ENCODE measurements around the gene ORC3.

The ORC3 gene

GRCh38 chr6:87667032-87667431 is 77.1 kb downstream of the ORC3 start:
- Histone ChIP-seq H3K4me3 (ENCODE audit: low read depth in 1 of 2, low read length in 1 of 2) (no peak overlapping the region), H3K27me3 (no peaks in the 10 kb centered on the region), H3K27ac (no peak overlapping the region), H3K9me3 (no peaks in the 10 kb centered on the region), H3K4me1 (ENCODE audit: control insufficient read depth in 1 of 2, insufficient read depth in 1 of 2, low read depth in 1 of 2, low read length in 1 of 2) (peaks cover 16 to 24% of the 10 kb centered on the region in 2 experiments), H3K36me3 (peaks cover 13% of the 10 kb centered on the region)
- TF ChIP-seq, protein P1, sequence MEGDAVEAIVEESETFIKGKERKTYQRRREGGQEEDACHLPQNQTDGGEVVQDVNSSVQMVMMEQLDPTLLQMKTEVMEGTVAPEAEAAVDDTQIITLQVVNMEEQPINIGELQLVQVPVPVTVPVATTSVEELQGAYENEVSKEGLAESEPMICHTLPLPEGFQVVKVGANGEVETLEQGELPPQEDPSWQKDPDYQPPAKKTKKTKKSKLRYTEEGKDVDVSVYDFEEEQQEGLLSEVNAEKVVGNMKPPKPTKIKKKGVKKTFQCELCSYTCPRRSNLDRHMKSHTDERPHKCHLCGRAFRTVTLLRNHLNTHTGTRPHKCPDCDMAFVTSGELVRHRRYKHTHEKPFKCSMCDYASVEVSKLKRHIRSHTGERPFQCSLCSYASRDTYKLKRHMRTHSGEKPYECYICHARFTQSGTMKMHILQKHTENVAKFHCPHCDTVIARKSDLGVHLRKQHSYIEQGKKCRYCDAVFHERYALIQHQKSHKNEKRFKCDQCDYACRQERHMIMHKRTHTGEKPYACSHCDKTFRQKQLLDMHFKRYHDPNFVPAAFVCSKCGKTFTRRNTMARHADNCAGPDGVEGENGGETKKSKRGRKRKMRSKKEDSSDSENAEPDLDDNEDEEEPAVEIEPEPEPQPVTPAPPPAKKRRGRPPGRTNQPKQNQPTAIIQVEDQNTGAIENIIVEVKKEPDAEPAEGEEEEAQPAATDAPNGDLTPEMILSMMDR (IDR thresholded peaks at IDR 0.05): no peak

DNA sequence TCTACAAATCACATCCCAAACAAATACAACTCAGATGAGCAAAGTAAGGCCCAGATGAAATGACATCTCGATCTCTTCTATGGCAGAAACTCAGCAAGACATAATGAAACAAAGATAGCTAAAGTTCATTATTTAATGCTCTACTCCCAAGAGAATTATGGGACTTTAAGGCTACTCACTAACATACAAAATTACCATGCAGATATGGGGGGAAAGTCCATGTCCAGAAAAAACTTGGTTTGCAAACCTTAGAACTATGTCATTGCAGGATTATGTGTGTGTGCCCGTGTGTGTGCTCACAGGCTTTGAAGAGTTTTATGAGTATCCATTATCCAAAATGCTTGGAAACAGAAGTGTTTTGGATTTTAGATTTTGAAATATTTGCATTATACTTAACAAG is 78.1 kb downstream of the ORC3 start:
- Histone ChIP-seq H3K27me3 (no peaks in the 10 kb centered on the region), H3K4me1 (ENCODE audit: control insufficient read depth in 1 of 2, insufficient read depth in 1 of 2, low read depth in 1 of 2, low read length in 1 of 2) (peaks cover 25 to 33% of the 10 kb centered on the region in 2 experiments), H3K4me3 (ENCODE audit: low read depth in 1 of 2, low read length in 1 of 2) (no peak overlapping the region), H3K36me3 (peaks cover 19% of the 10 kb centered on the region), H3K9me3 (no peaks in the 10 kb centered on the region), H3K27ac (no peak overlapping the region)
- TF ChIP-seq, protein P1 (IDR thresholded peaks at IDR 0.05): no peak

- H3K27ac ChIP-seq: peak overlapping the region; percentile 83
- TF ChIP-seq, protein P1 (IDR thresholded peaks at IDR 0.05): no peak
- H3K36me3 ChIP-seq: peaks cover 30% of the 10 kb centered on the region
- H3K4me3 ChIP-seq (ENCODE audit: low read depth in 1 of 2, low read length in 1 of 2): no peak overlapping the region
- H3K4me1 ChIP-seq (ENCODE audit: control insufficient read depth in 1 of 2, insufficient read depth in 1 of 2, low read depth in 1 of 2, low read length in 1 of 2): peaks cover 25 to 33% of the 10 kb centered on the region in 2 experiments
- H3K9me3 ChIP-seq: no peaks in the 10 kb centered on the region
- H3K27me3 ChIP-seq: no peaks in the 10 kb centered on the region
Observed at GRCh38 chr6:87669051-87669450, 79.1 kb downstream of the ORC3 start.

DNA sequence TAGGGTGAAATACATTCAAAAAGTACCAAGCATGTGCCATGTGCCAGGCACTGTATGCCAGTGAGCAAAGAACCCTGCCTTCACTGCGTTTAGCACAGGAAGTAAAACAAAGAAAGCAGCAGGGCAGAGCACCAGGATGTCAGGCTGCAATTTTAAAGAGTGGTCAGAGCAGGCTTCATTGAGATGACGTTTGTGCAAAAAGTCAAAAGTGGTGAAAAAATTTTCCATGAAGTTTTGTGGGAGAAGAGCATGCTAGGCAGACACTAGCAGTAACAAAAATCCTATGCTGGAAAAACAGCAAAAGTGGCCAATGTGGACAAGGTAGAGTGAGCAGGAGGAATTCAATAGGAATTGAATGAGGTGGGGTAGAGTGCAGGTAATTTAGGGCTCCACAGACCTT is 80.8 kb downstream of the ORC3 start:
- Histone ChIP-seq H3K9me3 (no peaks in the 10 kb centered on the region), H3K27ac (peak overlapping the region; percentile 83), H3K4me1 (ENCODE audit: control insufficient read depth in 1 of 2, insufficient read depth in 1 of 2, low read depth in 1 of 2, low read length in 1 of 2) (peaks cover 32 to 39% of the 10 kb centered on the region in 2 experiments), H3K27me3 (no peaks in the 10 kb centered on the region), H3K36me3 (peaks cover 45% of the 10 kb centered on the region), H3K4me3 (ENCODE audit: low read depth in 1 of 2, low read length in 1 of 2) (no peak overlapping the region)
- TF ChIP-seq, protein P1 (IDR thresholded peaks at IDR 0.05): no peak

DNA sequence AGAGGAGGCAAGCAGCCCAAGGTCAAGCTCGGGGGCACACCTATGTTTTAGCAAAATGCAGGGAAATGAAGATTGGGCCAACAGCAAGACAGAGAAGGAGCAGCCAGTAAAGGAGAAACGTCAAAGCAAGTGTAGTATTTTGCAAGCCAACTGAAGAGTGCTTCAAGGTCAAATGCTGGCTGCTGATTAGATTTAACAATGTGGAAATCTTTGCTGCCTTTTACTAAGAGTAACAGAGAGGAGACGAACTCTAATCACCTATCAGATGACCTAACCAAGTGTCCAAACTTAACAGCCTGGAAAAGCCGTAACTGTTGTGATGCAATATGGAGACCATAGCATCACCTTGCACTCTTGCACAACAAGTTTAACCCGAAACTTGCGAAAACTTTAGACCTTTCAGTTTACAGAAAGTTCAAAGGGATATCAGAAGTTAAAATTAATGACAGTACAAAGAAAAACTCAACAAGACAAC is 81.7 kb downstream of the ORC3 start:
- peaks cover 54% of the 10 kb centered on the region for H3K36me3 ChIP-seq
- TF ChIP-seq, protein P1 (IDR thresholded peaks at IDR 0.05): no peak
- H3K4me3 ChIP-seq (ENCODE audit: low read depth in 1 of 2, low read length in 1 of 2): peak overlapping the region in 1 of 2 experiments; percentile 15
- peaks cover 32 to 39% of the 10 kb centered on the region in 2 experiments for H3K4me1 ChIP-seq (ENCODE audit: control insufficient read depth in 1 of 2, insufficient read depth in 1 of 2, low read depth in 1 of 2, low read length in 1 of 2)
- H3K27me3 ChIP-seq: no peaks in the 10 kb centered on the region
- no peaks in the 10 kb centered on the region for H3K9me3 ChIP-seq
- H3K27ac ChIP-seq: peak overlapping the region; percentile 83
